HT-29 (cell line): ENCODE results near the gene SERINC4. TPM values are rescaled to one million over a fixed set of nuclear protein-coding genes. Genes with fewer than 3 reads are reported as not detected.
"Not testable (repeated sequence)": the region's sequence is repeated elsewhere in the genome, so short reads cannot be mapped to it uniquely, and the experiment has no call there.

Experiments used
- DNase-seq: peaks from one replicate; pipeline ENCODE4 v3.0.0-alpha.2; 2015; ENCODE audit warnings: low spot score
- total RNA-seq: library from RNA; depleted of rRNA; stranded (reverse); fragments of >200 nt; shearing (Covaris generic); gene quantifications from 2 replicates; pipeline ENCODE4 v1.2.3, GENCODE V29; 2014; rRNA removed

The SERINC4 gene
- total RNA-seq, result not detected in 2 replicates

DNA sequence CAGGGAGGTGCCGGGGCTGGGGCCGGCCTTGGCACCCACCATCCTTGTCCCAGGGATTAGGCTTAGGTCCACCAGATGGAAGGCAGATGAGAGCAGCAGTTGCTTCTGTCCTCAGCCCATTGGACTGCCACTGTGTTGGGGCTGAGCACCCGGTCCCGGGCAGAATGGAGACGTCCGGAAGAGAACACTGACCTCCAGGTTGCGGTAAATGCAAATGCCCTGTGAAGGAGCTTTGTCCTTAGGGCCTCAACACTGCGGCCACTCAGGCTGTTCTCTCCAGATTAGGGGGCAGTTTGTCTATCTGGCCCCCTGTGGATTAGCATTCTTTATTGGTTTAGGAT, at the start of gene SERINC4:
TSS of gene SERINC4 (minus strand) at position 276 of the 341 bp plus-strand sequence. CDS start at position 42, 234 bp downstream.
- no peak for DNase-seq

DNA sequence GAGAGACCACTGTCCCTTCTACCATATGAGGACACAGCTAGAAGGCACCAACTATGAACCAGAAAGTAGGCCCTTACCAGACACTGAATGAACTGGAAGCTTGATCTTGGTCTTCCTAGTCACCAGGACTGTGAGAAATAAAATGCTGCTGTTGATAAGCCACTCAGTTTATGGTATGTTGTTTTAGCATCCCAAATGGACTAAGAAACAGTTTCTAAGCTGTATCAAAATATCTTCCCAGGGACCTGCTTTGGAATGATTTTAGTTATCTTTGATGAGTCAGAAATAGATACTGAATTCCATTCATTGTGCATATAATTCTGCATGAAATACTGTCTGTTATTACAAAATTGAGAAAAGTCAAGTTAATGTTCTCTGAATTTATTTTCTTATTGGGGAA, 45.4 kb upstream of the SERINC4 start:
- DNase-seq, result no peak

DNA sequence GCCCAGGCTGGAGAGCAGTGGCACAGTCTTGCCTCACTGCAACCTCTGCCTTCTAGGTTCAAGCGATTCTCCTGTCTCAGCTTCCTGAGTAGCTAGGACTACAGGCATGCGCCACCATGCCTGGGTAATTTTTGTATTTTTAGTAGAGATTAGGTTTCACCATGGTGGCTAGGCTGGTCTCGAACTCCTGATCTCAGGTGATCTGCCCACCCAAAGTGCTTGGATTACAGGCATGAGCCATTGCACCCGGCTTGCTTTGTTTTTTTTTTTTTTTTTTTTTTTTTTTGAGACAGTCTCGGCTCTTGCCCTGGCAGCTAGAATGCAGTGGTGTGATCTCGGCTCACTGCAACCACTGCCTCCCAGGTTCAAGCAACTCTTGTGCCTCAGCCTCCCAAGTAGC, 32.5 kb upstream of the SERINC4 start:
- DNase-seq, result not testable (repeated sequence)

DNA sequence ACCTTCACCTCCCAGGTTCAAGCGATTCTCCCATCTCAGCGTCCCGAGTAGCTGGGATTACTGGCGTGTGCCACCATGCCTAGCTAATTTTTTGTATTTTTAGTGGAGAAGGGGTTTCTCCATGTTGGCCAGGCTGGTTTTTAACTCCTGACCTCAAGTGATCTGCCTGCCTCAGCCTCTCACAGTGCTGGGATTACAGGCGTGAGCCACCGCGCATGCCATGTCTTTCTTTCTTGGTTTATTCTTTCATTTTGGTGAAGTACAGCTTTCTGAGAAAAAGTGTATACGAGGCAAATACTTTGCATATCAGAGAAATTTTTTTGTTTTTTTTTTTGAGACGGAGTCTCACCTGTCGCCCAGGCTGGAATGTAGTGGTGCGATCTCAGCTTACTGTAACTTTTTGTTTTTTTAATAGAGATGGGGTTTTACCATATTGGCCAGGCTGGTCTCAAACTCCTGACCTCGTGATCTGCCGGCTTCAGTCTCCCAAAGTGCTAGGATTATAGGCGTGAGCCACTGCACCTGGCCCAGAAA, 31.6 kb upstream of the SERINC4 start:
- DNase-seq, result not testable (repeated sequence)

DNA sequence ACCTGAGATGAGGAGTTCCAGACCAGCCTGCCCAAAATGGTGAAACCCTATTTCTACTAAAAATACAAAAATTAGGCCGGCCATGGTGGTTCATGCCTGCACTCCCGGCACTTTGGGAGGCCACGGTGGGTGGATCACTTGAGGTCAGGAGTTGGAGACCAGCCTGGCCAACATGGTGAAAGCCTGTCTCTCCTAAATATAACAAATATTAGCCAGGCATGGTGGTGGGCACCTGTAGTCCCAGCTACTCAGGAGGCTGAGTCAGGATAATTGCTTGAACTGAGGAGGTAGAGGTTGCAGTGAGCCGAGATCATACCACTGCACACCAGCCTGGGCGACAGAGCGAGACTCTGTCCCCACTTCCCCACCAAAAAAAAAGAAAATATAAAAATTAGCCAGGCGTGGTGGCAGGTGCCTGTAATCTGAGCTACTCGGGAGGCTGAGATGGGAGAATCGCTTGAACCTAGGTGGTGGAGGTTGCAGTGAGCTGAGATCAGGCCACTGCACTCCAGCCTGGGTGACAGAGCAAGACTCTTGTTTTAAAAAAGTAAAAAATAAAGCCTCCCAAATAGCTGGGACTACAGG, 30.8 kb upstream of the SERINC4 start:
- DNase-seq, result not testable (repeated sequence)

DNA sequence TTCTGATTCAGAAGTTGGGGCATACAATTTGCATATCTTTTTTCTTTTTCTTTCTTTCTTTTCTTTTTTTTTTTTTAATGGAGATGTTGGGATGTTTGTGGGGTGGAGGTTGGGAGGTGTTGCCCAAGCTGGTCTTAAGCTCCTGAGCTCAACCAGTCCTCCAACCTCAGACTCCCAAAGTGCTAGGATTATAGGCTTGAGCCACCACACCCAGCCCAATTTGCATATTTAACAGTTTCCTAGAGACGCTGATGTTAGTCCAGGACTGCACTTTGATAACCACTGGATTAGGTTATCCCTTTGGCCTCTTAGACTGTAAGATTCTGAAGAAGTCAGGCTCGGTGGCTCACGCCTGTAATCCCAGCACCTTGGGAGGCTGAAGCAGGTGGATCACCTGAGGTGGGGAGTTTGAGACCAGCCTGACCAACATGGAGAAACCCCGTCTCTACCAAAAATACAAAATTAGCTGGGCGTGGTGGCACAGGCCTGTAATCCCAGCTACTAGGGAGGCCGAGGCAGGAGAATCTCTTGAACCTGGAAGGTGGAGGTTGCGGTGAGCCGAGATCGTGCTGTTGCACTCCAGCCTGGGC, 30.0 kb upstream of the SERINC4 start:
- DNase-seq, result not testable (repeated sequence)

DNA sequence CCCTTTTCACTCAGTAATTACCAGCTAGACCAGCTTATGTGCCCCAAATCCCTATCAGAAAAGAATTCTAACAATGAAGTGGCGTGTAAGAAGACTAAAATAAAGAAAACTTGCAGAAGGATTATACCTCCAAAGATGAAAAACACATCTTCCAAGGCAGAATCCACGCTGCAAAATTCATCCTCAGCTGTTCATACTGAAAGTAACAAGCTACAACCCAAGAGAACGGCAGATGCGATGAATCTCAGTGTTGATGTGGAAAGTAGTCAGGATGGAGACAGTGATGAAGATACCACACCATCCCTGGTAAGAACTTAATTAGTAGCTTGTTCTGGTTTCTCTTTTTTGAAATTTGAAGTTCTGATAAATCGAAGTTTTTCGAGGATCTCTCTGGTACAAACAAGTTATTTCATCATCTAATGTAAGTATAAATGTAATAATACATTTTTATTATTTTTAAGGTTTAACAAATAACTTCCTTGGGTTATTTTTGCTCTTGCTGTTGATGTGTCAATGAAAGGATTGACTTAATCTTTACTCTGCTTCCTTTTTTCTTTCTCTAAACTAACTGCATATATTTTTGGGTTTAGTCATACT, 28.1 kb upstream of the SERINC4 start:
- DNase-seq, result no peak

DNA sequence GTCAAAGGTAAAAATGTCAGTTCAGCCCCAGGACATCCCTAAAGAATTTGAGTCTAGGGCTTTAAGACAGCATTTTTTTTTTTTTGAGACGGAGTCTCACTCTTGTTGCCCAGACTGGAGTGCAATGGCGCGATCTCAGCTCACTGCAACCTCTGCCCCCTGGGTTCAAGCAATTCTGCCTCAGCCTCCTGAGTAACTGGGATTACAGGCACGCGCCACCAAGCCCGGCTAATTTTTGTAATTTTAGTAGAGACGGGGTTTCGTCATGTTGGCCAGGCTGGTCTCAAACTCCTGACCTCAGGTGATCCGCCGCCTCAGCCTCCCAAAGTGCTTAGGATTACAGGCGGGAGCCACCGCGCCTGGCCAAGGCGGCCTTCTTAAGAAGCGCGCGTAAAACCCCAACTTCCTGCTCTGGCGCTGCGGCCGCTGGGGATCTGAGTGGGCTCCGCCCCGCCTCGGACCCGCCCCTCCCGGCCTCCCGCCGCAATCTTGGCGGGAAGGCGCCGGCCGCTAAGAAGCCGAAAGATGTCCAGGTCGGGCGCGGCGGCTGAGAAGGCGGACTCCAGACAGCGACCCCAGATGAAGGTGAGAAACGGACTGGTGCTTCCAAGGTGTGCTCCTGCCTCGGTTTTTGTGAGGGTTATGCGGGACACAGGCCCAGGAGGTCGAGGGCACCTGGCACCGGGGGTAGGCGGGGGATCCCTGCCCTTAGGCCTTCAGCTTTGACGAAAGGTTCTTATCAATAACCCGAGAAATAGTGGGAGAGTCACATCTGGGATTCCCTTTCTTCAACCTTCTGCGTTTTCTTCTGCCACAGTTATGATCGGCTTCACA, 26.7 kb upstream of the SERINC4 start, which contains the start of gene WDR76:
TSS of gene WDR76 (plus strand) at position 495 of the 834 bp plus-strand sequence. CDS start at position 526, 31 bp downstream.
- peak; percentile 94 for DNase-seq

DNA sequence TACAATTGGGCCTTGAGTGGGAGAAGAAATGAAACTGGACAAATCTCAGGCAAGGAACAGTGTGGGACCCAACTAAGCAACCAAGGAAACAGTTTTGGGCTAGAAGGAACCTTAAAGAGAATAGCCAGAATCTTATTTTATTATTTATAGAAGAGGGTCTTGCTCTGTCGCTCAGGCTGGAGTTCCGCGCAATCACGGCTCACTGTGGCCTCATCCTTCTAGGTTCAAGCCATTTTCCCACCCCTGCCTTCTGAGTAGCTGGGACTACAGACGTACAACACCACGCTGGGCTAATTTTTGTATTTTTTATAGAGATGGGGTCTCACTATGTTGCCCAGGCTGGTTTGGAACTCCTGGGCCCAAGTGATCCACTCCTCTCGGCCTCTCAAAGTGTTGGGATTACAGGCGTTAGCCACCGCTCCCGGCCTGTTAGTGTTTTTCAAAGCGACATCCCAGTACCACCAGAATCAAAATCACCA, 26.0 kb upstream of the SERINC4 start:
- no peak for DNase-seq

DNA sequence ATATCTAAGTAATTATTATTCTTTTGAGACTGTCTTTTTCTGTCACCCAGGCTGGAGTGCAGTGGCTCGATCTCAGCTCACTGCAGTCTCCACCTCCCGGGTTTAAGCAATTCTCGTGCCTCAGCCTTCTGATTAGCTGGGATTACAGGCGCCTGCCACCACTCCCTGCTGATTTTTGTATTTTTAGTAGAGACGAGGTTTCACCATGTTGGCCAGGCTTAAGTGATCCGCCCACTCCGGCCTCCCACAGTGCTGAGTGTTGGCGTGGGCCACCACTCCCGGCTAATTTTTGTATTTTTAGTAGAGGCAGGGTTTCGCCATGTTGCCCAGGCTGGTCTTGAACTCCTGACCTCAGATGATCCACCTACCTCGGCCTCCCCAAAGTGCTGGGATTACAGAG, 25.3 kb upstream of the SERINC4 start:
- DNase-seq, result not testable (repeated sequence)

DNA sequence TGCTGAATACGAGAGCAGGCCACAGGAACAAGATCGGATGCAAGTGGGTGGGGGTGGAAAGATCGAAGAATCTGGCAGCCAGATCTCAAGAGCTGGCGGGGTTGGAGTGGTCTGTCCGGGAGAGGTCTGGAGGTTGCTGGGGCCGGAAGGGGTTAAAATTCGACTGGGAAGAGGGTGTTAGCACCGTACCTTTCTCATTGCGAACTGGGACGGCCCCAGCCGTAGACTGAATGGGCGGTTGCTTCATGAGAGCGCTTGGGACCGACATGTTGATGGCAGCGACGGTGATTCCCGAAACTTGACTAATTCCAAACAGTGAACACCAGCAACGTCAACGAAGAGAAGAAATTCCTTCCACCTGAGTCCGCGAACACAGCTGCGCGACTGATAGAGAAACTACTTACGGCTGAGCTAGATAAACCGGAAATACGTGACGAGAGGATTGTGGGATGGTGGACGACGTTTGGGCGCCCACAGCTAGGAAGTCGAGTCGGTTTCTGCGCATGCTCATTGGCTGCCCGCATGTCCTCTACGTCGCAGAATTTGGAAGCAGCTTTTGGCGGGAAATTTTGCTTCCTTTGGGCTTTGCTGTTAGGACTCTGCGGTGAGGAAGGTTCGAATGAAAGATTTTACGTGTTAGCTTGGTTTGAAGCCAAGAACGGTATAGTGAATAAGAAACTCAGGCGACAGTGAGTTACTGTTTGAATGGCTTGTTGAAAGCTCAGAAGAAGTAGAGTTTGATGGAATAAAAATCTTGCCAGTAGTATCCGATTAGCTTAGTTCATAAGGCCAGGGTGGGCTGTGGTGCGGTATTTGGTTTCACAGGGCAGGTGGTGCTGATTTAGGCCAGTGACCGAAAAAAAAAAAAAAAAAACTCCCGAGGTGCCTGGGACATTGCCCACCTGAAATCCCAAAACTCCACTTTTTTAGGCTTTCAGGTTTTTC, 24.6 kb upstream of the SERINC4 start, which contains the start of gene MFAP1:
TSS of gene MFAP1 (minus strand) at position 389 of the 945 bp plus-strand sequence. CDS start at position 268, 121 bp downstream.
- DNase-seq, result peak; percentile 98

DNA sequence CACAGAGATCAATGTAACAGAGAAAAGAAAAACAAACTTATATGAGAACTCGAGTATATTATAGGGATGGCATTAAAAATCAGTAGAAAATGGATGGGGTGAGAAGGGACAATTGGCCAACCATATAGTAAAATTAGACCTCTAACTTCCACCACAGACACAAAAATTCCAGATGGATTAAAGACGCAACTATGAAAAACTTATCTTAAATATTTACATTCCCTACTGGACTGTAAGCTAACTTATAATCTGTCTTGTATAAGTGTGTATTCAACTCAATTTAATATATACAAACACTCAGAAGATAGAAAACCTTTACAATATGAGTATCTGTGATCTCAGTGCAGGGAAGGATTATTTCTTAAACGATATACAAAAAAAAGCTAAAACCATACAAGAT, 21.5 kb upstream of the SERINC4 start:
- no peak for DNase-seq

DNA sequence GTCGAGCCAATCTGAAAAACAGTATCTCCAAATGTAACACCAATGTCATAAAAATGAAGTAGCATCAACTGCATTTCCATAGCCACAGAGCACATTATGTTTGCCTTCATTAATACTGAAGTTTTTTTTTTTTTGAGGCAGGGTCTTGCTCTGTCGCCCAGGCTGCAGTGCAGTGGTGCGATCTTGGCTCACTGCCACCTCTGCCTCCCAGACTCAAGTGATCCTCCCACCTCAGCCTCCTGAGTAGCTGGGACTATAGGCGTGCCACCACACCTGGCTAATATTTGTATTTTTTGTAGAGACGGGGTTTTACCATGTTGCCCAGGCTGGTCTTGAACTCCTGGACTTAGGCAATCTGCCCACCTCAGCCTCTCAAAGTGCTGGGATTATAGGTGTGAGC, 15.0 kb upstream of the SERINC4 start:
- not testable (repeated sequence) for DNase-seq

DNA sequence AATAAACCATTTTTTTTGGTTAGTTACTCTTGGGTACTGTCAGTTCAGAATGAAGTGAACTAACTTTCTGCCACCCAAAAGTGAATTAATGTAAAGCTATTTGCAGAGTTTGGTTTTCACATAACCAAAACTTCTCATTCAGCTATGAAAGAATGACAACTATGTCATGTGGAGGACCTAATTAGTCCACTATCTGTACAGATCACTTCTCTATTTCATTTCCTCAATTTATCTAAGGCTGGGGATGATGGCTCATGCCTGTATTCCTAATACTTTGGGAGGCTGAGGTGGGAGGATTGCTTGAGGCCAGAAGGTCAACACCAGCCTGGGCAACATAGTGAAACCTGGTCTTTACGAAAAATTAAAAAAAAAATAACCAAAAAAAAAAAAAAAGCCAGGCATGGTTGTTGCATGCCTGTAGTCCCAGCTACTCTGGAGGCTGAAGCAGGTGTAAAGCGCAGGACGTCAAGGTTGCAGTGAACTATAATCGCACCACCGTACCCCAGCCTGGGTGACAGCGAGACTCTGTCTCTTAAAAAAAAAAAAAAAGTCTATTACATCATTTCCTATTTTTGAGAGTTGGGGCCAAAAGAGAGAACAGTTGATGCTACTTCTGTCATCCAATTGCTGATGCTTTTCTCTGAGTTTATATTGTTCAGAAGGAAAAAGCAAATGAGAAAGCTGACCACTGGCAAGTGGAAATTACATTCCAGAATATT, 9.1 kb upstream of the SERINC4 start:
- no peak for DNase-seq

DNA sequence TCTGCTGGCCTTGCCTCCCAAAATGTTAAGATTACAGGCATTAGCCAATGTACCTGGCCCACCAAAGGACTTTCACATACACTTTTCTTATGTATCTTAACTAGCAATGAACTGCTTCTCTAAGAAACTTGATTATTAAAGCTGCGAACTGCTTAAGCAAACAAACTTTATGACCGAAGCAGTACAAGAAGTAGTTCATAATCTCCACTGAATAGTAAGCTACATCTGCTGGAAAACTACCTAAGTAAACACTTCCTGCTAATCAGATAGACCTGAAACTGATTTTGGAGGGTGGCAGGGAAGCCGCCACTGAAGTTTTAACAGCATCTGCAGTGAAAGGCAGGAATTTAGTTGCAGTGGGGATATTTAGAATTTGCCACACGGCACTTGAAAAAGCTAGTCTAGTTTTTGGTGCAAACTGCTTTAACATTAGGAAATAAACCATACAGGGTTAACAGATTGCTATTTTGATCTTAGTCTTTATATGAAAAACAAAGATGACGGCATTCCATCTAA, 8.5 kb upstream of the SERINC4 start:
- no peak for DNase-seq

DNA sequence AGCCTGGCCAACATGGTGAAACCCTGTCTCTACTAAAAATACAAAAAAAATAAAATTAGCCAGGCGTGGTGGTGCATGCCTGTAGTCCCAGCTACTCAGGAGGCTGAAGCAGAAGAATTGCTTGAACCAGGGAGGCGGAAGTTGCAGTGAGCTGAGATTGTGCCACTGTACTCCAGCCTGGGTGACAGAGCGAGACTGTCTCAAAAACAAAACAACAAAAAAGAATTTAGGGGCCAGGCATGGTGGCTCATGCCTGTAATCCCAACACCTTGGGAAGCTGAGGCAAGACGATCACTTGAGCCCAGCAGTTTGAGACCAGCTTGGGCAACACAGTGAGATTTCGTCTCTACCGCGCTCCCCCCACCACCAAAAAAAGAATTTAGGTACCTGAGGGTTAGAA, 2.7 kb upstream of the SERINC4 start:
- DNase-seq, result not testable (repeated sequence)

DNA sequence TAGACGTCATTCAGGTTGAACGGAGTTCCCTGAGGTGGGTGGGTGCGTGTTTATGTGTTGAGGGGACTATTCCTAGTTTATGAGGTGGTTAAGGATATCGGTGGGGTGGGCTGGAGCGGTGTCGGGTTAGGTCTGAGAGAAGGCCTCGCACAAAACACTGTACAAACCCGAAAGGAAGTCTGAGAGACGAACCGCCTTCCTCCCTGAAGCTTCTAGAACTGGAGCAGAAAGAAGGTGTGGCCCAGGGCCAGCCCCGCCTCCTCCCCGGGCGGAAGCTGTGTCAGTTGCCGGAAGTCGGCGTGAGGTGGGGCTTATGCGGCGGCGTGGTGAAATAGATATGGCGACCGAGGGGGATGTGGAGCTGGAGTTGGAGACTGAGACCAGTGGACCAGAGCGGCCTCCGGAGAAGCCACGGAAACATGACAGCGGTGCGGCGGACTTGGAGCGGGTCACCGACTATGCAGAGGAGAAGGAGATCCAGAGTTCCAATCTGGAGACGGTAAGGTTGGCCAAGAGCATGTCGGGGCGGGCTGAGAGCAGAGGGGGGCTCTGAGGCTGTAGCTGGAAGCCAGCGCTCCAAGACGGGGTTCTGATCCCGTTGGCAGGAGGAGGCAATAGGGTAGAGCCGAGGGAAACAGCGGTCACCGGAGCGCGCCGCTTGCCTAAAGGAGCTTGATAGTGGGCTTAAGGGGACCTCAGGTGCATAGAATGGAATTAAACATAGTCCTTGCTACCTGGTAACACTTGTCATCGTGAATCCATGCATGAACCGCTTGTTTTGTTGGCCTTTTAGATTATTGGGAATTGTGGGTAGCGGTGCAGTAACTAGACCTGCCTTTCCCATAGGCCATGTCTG, 494 bp upstream of the SERINC4 start, which contains the start of gene HYPK:
TSS of gene HYPK (plus strand) at position 314 of the 856 bp plus-strand sequence. CDS start at position 338, 24 bp downstream.
- peak; percentile 94 for DNase-seq

DNA sequence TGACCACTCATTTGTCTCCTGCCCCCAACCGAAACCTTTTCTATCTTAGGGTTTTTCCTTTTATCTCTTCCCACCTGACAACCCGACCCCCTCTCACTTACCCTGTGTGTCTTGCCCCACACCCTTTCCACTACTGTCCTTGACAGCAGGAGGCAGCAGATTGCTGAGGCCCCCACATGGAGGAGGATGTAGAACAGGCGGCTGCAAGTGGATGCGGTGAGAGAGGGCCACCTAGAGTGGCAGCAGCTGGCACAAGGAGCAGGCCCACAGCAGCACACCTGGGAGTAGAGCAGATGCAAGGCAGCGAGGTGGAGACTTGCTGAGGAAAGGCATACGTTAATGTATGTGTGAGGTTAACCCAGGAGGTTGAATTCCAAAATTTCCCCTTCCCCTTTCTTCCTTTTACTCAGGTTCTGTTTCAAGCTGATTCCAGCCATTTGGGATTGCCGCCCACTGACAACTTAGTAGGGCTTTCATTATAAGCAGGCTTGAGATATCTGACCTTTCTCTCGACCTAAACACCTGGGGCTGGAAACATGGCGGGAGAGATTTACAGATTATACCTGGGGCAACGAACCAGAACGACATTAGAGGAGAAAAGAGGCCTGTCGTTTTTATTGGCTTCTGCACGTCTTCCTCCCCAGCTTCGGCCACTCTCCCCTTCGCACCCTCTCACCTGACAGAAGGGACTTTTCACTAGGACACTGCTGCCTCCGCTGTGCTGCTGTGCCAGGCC, 643 bp downstream of the SERINC4 start:
- DNase-seq, result peak; percentile 24
